DOHH2 (cell line): ENCODE data around the gene QRICH2.

ENCODE experiments used
- CTCF ChIP-seq: fragments of 200-600 bp; sonication (generic); IDR thresholded peaks from one replicate; pipeline ENCODE4 v1.5.1; 2014; ENCODE audit warnings: antibody characterized with exemption, mild to moderate bottlenecking, low read depth, low read length; ENCODE audit not compliant: poor library complexity, severe bottlenecking
- EZH2phosphoT487 ChIP-seq: fragments of 200-600 bp; sonication (generic); IDR thresholded peaks from 2 replicates; pipeline ENCODE4 v1.6.1; 2017; ENCODE audit warnings: borderline replicate concordance, mild to moderate bottlenecking, antibody characterized with exemption, low read length, moderate library complexity, mixed read lengths

- TF ChIP-seq EZH2phosphoT487: no peak
- TF ChIP-seq CTCF: no peak
Measured at GRCh38 chr17:76356803-76357456, 48.9 kb upstream of the QRICH2 start.
